OCI-LY7 (cell line): ENCODE results near the gene MARCO. TPM values are rescaled to one million over a fixed set of nuclear protein-coding genes. Genes with fewer than 3 reads are reported as not detected.

ENCODE experiments used
- BruUV-seq: library from RNA; stranded (reverse); fragments of 400-500 nt; replicated peaks from 2 replicates; lab custom pipeline; 2021; lab: Mats Ljungman, UMichigan
- CTCF ChIA-PET: fragments of 300-600 bp; sonication (Branson Sonifier 250); formaldehyde crosslinking; loops from one replicate; lab custom pipeline; 2022; ENCODE audit warnings: antibody characterized with exemption; ENCODE audit not compliant: unreplicated experiment; lab: Charles Lee
- POLR2A ChIA-PET: fragments of 300-600 bp; sonication (Branson Sonifier 250); formaldehyde crosslinking; loops from one replicate; lab custom pipeline; 2022; ENCODE audit warnings: antibody characterized with exemption; lab: Charles Lee
- DNase-seq: peaks from one replicate; pipeline ENCODE4 v3.0.0-alpha.2; 2015; ENCODE audit warnings: low spot score
- H2AFZ ChIP-seq: fragments of 200-600 bp; sonication (generic), shearing (Covaris generic); 2 replicates; pipeline ENCODE4 v1.6.1; 2014; ENCODE audit warnings: mild to moderate bottlenecking, antibody characterized with exemption, low read length, moderate library complexity
- H3K27ac ChIP-seq: fragments of 200-600 bp; sonication (generic); 2 replicates; pipeline ENCODE4 v1.5.1; 2014; ENCODE audit warnings: mixed run types, low read depth, mild to moderate bottlenecking, moderate library complexity, low read length, inconsistent platforms; ENCODE audit not compliant: poor library complexity, severe bottlenecking
- H3K36me3 ChIP-seq: fragments of 200-600 bp; sonication (generic); 2 replicates; pipeline ENCODE4 v1.6.1; 2014; ENCODE audit warnings: mild to moderate bottlenecking, antibody characterized with exemption, low read length, moderate library complexity, mixed read lengths; ENCODE audit not compliant: insufficient read depth
- H3K4me1 ChIP-seq: fragments of 200-600 bp; sonication (generic); 2 replicates; pipeline ENCODE4 v1.5.1; 2014; ENCODE audit warnings: mild to moderate bottlenecking, low read length; ENCODE audit not compliant: insufficient read depth, poor library complexity, severe bottlenecking
- H3K4me2 ChIP-seq: fragments of 200-600 bp; sonication (generic); 2 replicates; pipeline ENCODE4 v1.6.1; 2014; ENCODE audit warnings: mild to moderate bottlenecking, low read length
- H3K4me3 ChIP-seq: fragments of 200-600 bp; sonication (generic); 2 replicates; pipeline ENCODE4 v1.5.1; 2014; ENCODE audit warnings: mild to moderate bottlenecking, low read depth, low read length; ENCODE audit not compliant: poor library complexity, severe bottlenecking
- H3K79me2 ChIP-seq: fragments of 200-600 bp; sonication (generic); 2 replicates; pipeline ENCODE4 v1.6.1; 2016; ENCODE audit warnings: low read depth, mild to moderate bottlenecking, low read length, moderate library complexity, mixed read lengths; ENCODE audit not compliant: insufficient read depth
- H3K9me2 ChIP-seq: fragments of 200-600 bp; sonication (generic); 2 replicates; pipeline ENCODE4 v1.6.1; 2016; ENCODE audit warnings: mild to moderate bottlenecking, low read length, mixed read lengths; ENCODE audit not compliant: insufficient read depth
- H3K9me3 ChIP-seq: fragments of 200-600 bp; sonication (generic); 2 replicates; pipeline ENCODE4 v1.6.1; 2014; ENCODE audit warnings: mild to moderate bottlenecking, mixed run types, low read length, mixed read lengths
- H4K20me1 ChIP-seq: fragments of 200-600 bp; sonication (generic); 2 replicates; pipeline ENCODE4 v1.6.1; 2014; ENCODE audit warnings: mild to moderate bottlenecking, antibody characterized with exemption, low read length, moderate library complexity, mixed read lengths; ENCODE audit not compliant: insufficient read depth
- CTCF ChIP-seq: fragments of 200-600 bp; sonication (generic); conservative IDR thresholded peaks from 2 replicates; pipeline ENCODE4 v1.5.1; 2014; ENCODE audit warnings: mild to moderate bottlenecking, antibody characterized with exemption, low read length, moderate library complexity, mixed read lengths
- EZH2phosphoT487 ChIP-seq: fragments of 200-600 bp; sonication (generic); IDR thresholded peaks from 2 replicates; pipeline ENCODE4 v1.6.1; 2018; ENCODE audit warnings: low read depth, borderline replicate concordance, mild to moderate bottlenecking, mixed run types, antibody characterized with exemption, low read length, moderate library complexity, mixed read lengths
- intact Hi-C: fragments of 100-400 bp; cut with micrococcal nuclease; formaldehyde crosslinking; loops from one replicate; pipeline ENCODE4 v1.10.0; 2022; ENCODE audit not compliant: unreplicated experiment
- total RNA-seq, 2 experiments: library from RNA; depleted of rRNA in 1 of 2; stranded (reverse); fragments of >200 nt in 1 of 2; shearing (Covaris generic) in 1 of 2; gene quantifications; 2 replicates each; pipeline ENCODE4 v1.2.3, GENCODE V29; 2014 to 2022

Gene MARCO
- total RNA-seq, 2 experiments from 2014 or later: not detected

- H3K79me2 ChIP-seq: no peaks in the 10 kb centered on the region
- H4K20me1 ChIP-seq: no peaks in the 10 kb centered on the region
- no peak for DNase-seq
- H3K4me1 ChIP-seq: no peaks in the 10 kb centered on the region
- H3K4me3 ChIP-seq: no peak overlapping the region
- H3K36me3 ChIP-seq: no peaks in the 10 kb centered on the region
- no peak for TF ChIP-seq CTCF
- no peak for TF ChIP-seq EZH2phosphoT487
- no peak overlapping the region for H2AFZ ChIP-seq
- no TSS peak for BruUV-seq
- no peak overlapping the region for H3K27ac ChIP-seq
- H3K9me3 ChIP-seq: no peaks in the 10 kb centered on the region
- H3K4me2 ChIP-seq: no peak overlapping the region
- H3K9me2 ChIP-seq: no peaks in the 10 kb centered on the region
- intact Hi-C loops: no loop called here
- ChIA-PET CTCF (no interaction called here), POLR2A (no interaction called here)
Observed at GRCh38 chr2:118983133-118983532, 41.1 kb downstream of the MARCO start.

- TF ChIP-seq EZH2phosphoT487 (no peak), CTCF (no peak)
- ChIA-PET POLR2A (no interaction called here), CTCF (no interaction called here)
- no peaks in the 10 kb centered on the region for H3K36me3 ChIP-seq
- no peaks in the 10 kb centered on the region for H3K9me3 ChIP-seq
- H3K4me1 ChIP-seq: no peaks in the 10 kb centered on the region
- BruUV-seq: no TSS peak
- no peaks in the 10 kb centered on the region for H3K79me2 ChIP-seq
- H2AFZ ChIP-seq: no peak overlapping the region
- intact Hi-C loops: no loop called here
- no peaks in the 10 kb centered on the region for H4K20me1 ChIP-seq
- DNase-seq: no peak
- H3K27ac ChIP-seq: no peak overlapping the region
- no peak overlapping the region for H3K4me3 ChIP-seq
- H3K9me2 ChIP-seq: no peaks in the 10 kb centered on the region
- H3K4me2 ChIP-seq: no peak overlapping the region
Observed at GRCh38 chr2:118983915-118984314, 41.9 kb downstream of the MARCO start.

GRCh38 chr2:118986738-118987137, 44.7 kb downstream of the MARCO start:
- ChIA-PET POLR2A (interaction anchor here (1.1 kb wide), 1 partner anchor 305 kb away, joined by 3 read pairs; no protein-coding TSS in a partner anchor), CTCF (no interaction called here)
- DNase-seq: no peak
- H2AFZ ChIP-seq: no peak overlapping the region
- no peak overlapping the region for H3K4me3 ChIP-seq
- H3K27ac ChIP-seq: no peak overlapping the region
- no peak for TF ChIP-seq CTCF
- TF ChIP-seq EZH2phosphoT487: no peak
- H3K9me3 ChIP-seq: no peaks in the 10 kb centered on the region
- H3K36me3 ChIP-seq: no peaks in the 10 kb centered on the region
- H3K4me2 ChIP-seq: no peak overlapping the region
- intact Hi-C loops: no loop called here
- H4K20me1 ChIP-seq: no peaks in the 10 kb centered on the region
- H3K79me2 ChIP-seq: no peaks in the 10 kb centered on the region
- no TSS peak for BruUV-seq
- no peaks in the 10 kb centered on the region for H3K9me2 ChIP-seq
- no peaks in the 10 kb centered on the region for H3K4me1 ChIP-seq
